Neural progenitor cell (in vitro differentiated cells): ENCODE data around the gene NUDT4B. TPM values are rescaled to one million over a fixed set of nuclear protein-coding genes. Genes with fewer than 3 reads are reported as not detected.
"Not testable (repeated sequence)": the region's sequence is repeated elsewhere in the genome, so short reads cannot be mapped to it uniquely, and the experiment has no call there.

Source experiments
- DNase-seq: peaks from one replicate; pipeline ENCODE4 v3.0.0-alpha.2; 2016; ENCODE audit warnings: low spot score
- H2AFZ ChIP-seq: fragments of 200-600 bp; sonication (generic); replicated peaks from 2 replicates; pipeline ENCODE4 v1.6.1; 2016; ENCODE audit warnings: antibody characterized with exemption
- H3F3A ChIP-seq: fragments of 200-600 bp; sonication (generic); 2 replicates; pipeline ENCODE4 v1.6.1; 2016; ENCODE audit warnings: antibody characterized with exemption, low read depth
- H3K27ac ChIP-seq: fragments of 200-600 bp; sonication (generic); 2 replicates; pipeline ENCODE4 v1.5.1; 2016; ENCODE audit warnings: mild to moderate bottlenecking
- H3K27me3 ChIP-seq: fragments of 200-600 bp; sonication (generic); 2 replicates; pipeline ENCODE4 v1.6.1; 2016; ENCODE audit warnings: mild to moderate bottlenecking, moderate library complexity
- H3K36me3 ChIP-seq: fragments of 200-600 bp; sonication (generic); 2 replicates; pipeline ENCODE4 v1.5.1; 2016
- H3K4me1 ChIP-seq: fragments of 200-600 bp; sonication (generic); 2 replicates; pipeline ENCODE4 v1.6.1; 2016; ENCODE audit warnings: mixed run types
- H3K4me2 ChIP-seq: fragments of 200-600 bp; sonication (generic); 2 replicates; pipeline ENCODE4 v1.6.1; 2016
- H3K4me3 ChIP-seq: fragments of 200-600 bp; sonication (generic); 2 replicates; pipeline ENCODE4 v1.5.1; 2016
- H3K79me2 ChIP-seq: fragments of 200-600 bp; sonication (generic); 2 replicates; pipeline ENCODE4 v1.6.1; 2016; ENCODE audit warnings: low read depth
- H3K9ac ChIP-seq: fragments of 200-600 bp; sonication (generic); 2 replicates; pipeline ENCODE4 v1.6.1; 2016
- H3K9me3 ChIP-seq: fragments of 200-600 bp; sonication (generic); 2 replicates; pipeline ENCODE4 v1.5.1; 2016; ENCODE audit warnings: low read depth
- H4K20me1 ChIP-seq: fragments of 200-600 bp; sonication (generic); 2 replicates; pipeline ENCODE4 v1.6.1; 2016; ENCODE audit warnings: low read depth
- H3K27ac Mint-ChIP-seq: 3 replicates; pipeline ENCODE4 v1.8.0; 2021; ENCODE audit warnings: mixed read lengths
- H3K27me3 Mint-ChIP-seq: 2 replicates; pipeline ENCODE4 v1.8.0; 2022; ENCODE audit warnings: low read depth, mild to moderate bottlenecking, inconsistent platforms, moderate library complexity, mixed read lengths; ENCODE audit not compliant: insufficient read depth
- H3K36me3 Mint-ChIP-seq: 3 replicates; pipeline ENCODE4 v1.8.0; 2021; ENCODE audit warnings: mixed read lengths
- H3K4me1 Mint-ChIP-seq: 3 replicates; pipeline ENCODE4 v1.8.0; 2021; ENCODE audit warnings: mixed read lengths
- H3K4me3 Mint-ChIP-seq: 3 replicates; pipeline ENCODE4 v1.8.0; 2021; ENCODE audit warnings: mild to moderate bottlenecking, moderate library complexity, mixed read lengths
- H3K9me3 Mint-ChIP-seq: 3 replicates; pipeline ENCODE4 v1.8.0; 2020; ENCODE audit warnings: mixed read lengths
- total RNA-seq: library from RNA; depleted of rRNA; stranded (reverse); fragments of >200 nt; gene quantifications from 2 replicates; pipeline ENCODE4 v1.2.3, GENCODE V29; 2015; ENCODE audit warnings: low replicate concordance

NUDT4B gene
- total RNA-seq, 1 donor from 2014 or later, result 10.9 TPM

DNA sequence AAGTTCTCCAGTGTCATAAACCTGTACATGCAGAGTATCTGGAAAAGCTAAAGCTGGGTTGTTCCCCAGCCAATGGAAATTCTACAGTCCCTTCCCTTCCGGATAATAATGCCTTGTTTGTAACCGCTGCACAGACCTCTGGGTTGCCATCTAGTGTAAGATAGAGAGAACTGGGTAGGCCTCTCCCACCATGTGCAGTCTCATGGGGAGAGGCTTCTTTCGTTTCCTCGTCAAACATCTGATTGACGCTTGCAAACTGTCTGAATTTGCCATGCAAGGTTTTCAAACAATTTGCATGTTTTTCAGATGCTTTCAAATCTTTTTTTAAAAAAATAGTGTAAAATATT, 734 bp downstream of the NUDT4B start:
- H3K36me3 Mint-ChIP-seq, H3K4me1 ChIP-seq, H3K9me3 Mint-ChIP-seq, H3K27ac ChIP-seq, H3K79me2 ChIP-seq, H3K27ac Mint-ChIP-seq, H3K9ac ChIP-seq, H3F3A ChIP-seq, DNase-seq, H3K4me3 ChIP-seq, H3K4me2 ChIP-seq, H2AFZ ChIP-seq, H3K4me3 Mint-ChIP-seq, H3K4me1 Mint-ChIP-seq, H3K36me3 ChIP-seq, H3K27me3 ChIP-seq, H3K9me3 ChIP-seq, H4K20me1 ChIP-seq, H3K27me3 Mint-ChIP-seq: not testable (repeated sequence)

DNA sequence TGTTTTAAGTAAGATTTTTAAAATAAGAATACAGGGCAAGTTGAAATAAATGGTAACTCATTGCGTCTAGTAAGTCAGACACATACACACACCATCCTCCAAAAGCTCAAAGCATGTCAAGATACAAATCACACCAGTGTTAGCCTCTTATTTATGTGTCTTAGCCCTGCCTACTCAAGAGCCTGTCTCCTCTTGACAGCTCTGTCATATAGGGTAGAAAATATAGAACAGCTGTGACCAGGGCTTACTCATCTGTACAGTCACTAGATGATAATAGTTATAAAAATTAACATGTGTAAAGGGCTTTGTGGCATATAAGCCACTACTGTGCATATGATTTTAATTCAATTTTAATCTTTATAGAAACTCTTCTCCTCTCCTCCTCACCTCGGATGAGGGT, 7.7 kb downstream of the NUDT4B start:
- H3K4me3 Mint-ChIP-seq, H3F3A ChIP-seq, H3K9me3 ChIP-seq, H3K4me1 Mint-ChIP-seq, H3K27me3 ChIP-seq, H3K27me3 Mint-ChIP-seq, H3K9me3 Mint-ChIP-seq, H3K27ac ChIP-seq, H3K4me3 ChIP-seq, H4K20me1 ChIP-seq, DNase-seq, H3K9ac ChIP-seq, H3K36me3 Mint-ChIP-seq, H3K27ac Mint-ChIP-seq, H3K79me2 ChIP-seq, H3K4me2 ChIP-seq, H3K4me1 ChIP-seq, H2AFZ ChIP-seq, H3K36me3 ChIP-seq: not testable (repeated sequence)

DNA sequence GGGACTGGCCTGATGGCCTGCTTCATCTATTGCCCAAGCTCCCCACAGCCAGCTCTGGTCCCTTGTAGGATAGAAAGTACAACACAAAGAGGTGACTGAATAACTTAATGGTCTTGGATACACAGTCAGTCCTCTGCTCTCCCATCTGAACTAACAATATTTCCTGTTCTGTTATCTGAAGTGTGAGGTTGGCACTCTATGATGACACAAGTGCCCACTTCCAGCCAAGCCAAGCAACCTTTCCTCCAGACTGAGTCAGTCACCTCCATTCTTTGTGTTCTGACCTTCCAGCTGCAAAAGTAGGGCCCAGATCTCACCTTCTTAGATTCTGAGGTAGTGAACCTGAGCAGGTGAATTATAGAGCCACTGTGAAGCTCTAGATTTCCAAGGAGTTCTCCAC, 8.9 kb downstream of the NUDT4B start:
- H3K27me3 ChIP-seq, H3K4me2 ChIP-seq, H4K20me1 ChIP-seq, H3K36me3 ChIP-seq, H3K36me3 Mint-ChIP-seq, H3K9me3 Mint-ChIP-seq, H3F3A ChIP-seq, H3K9me3 ChIP-seq, H2AFZ ChIP-seq, H3K4me3 Mint-ChIP-seq, H3K4me1 Mint-ChIP-seq, H3K4me3 ChIP-seq, H3K9ac ChIP-seq, H3K27ac Mint-ChIP-seq, H3K4me1 ChIP-seq, DNase-seq, H3K27ac ChIP-seq, H3K79me2 ChIP-seq, H3K27me3 Mint-ChIP-seq: not testable (repeated sequence)

DNA sequence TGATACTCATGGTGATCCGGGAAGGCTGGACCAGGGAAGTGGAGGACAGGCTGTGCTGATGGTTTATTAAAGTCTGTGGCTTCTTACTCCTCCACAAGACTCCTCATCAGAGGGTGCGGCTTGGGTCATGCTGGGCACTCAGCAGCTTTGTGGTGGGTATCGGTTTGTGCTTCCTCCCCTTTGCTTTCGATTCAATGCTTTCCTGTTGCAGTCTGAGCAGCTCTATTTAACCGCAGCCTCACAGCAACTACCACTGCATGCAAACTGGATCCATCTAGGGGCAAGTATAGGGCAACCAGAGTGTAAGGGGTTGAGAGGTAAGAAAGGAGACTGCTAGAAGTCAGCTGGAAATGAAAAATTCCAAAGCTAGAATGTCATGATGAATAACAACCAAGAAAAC, 9.8 kb downstream of the NUDT4B start:
- not testable (repeated sequence) for H3K79me2 ChIP-seq, H3K4me3 Mint-ChIP-seq, H3K9ac ChIP-seq, DNase-seq, H3K9me3 Mint-ChIP-seq, H3F3A ChIP-seq, H4K20me1 ChIP-seq, H3K36me3 Mint-ChIP-seq, H2AFZ ChIP-seq, H3K4me1 Mint-ChIP-seq, H3K4me3 ChIP-seq, H3K9me3 ChIP-seq, H3K4me1 ChIP-seq, H3K36me3 ChIP-seq, H3K27me3 ChIP-seq, H3K27ac Mint-ChIP-seq, H3K27me3 Mint-ChIP-seq, H3K4me2 ChIP-seq, H3K27ac ChIP-seq

DNA sequence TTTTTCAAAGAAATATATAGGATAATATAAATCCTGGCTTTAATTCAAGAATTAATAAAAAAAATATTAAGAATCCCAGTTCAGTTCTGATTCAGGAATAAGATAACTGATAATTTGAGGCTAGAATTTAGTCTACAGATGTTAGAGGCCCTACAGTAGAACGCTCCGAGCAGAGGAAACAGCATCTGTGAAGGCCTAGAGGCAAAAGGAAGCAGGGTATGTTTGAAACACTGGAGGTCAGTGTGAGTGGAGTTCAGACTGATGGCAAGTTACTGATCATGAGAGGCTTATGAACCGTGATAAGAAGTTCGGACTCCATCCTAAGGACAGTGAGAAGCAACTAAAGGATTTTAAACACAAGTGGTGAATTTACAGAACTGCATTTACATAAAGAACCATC, 10.4 kb downstream of the NUDT4B start:
- not testable (repeated sequence) for H3K27ac ChIP-seq, H3K27me3 Mint-ChIP-seq, H3K9me3 Mint-ChIP-seq, H3K27ac Mint-ChIP-seq, DNase-seq, H3F3A ChIP-seq, H3K4me2 ChIP-seq, H3K4me1 Mint-ChIP-seq, H3K36me3 ChIP-seq, H3K9me3 ChIP-seq, H3K4me3 ChIP-seq, H4K20me1 ChIP-seq, H3K4me3 Mint-ChIP-seq, H3K36me3 Mint-ChIP-seq, H3K4me1 ChIP-seq, H3K27me3 ChIP-seq, H2AFZ ChIP-seq, H3K9ac ChIP-seq, H3K79me2 ChIP-seq

DNA sequence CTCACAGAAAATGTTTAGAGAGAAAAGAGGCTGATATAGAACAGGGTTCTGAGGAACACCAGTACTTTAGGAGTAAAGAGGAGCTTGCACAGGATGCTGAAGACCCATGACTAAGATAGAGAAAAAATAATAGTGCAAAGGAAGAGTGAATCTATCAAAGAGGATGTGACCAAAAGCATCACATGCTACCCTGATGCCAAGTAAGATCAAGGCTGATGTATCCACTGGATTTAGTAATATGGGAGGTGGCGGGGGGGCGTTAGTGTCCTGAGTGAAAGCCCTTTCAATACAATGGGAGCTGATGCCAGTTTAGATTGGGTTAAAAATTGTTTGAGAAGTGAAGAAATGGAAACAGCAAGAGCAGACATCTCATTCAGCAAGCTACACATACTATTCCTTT, 11.2 kb downstream of the NUDT4B start:
- H3K4me1 ChIP-seq, H3K4me1 Mint-ChIP-seq, H3K9me3 Mint-ChIP-seq, H3K79me2 ChIP-seq, H3K27me3 ChIP-seq, H3K36me3 Mint-ChIP-seq, H3K9ac ChIP-seq, H3K27ac ChIP-seq, H3F3A ChIP-seq, H4K20me1 ChIP-seq, H3K4me3 Mint-ChIP-seq, H3K4me2 ChIP-seq, DNase-seq, H3K9me3 ChIP-seq, H3K4me3 ChIP-seq, H2AFZ ChIP-seq, H3K27me3 Mint-ChIP-seq, H3K27ac Mint-ChIP-seq, H3K36me3 ChIP-seq: not testable (repeated sequence)

DNA sequence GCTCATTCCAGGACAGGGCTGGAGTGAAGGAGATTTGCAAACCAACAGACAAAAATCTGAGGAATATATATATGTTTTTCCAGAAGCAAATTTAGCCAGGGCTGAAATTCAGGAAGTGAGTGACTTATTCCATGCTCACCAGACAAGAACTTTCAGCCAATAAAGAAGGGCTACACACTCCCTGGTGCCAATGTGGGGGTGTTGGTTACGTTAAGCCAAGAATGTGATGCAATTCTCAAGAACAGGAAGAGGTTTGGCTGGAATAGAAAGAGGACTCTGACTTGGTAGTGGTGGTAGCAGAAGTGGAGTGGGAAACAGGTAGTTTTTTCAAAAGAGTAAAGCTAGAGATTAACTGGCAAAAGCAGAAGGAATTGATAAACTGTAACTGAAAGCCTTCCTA, 11.6 kb downstream of the NUDT4B start:
- not testable (repeated sequence) for H3K4me1 ChIP-seq, H3K9me3 Mint-ChIP-seq, H3K4me3 ChIP-seq, H3K27ac ChIP-seq, H3K36me3 ChIP-seq, H4K20me1 ChIP-seq, H3K27me3 Mint-ChIP-seq, H3K4me1 Mint-ChIP-seq, H3K9ac ChIP-seq, H3F3A ChIP-seq, H3K9me3 ChIP-seq, DNase-seq, H3K27me3 ChIP-seq, H3K4me2 ChIP-seq, H3K79me2 ChIP-seq, H2AFZ ChIP-seq, H3K4me3 Mint-ChIP-seq, H3K27ac Mint-ChIP-seq, H3K36me3 Mint-ChIP-seq

DNA sequence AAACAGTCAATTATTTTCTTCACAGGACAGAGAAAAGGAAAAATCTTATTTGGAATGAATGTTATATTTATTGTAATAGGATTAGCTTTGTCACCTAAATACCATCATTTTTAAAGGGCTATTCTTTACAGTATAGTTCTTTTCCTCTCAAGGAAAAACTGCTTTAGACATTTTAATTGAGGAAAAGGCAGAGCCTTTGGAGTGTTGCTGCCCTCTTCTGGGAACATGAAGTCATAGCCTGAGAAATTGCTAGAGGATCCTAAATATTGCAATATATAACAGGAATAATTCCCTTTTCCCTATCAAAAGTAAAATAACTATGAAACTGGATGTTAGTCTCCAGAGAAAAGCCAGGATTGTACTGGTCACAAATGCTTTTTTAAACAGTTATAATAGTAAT, 12.8 kb downstream of the NUDT4B start:
- H3K9me3 ChIP-seq, H3K27me3 ChIP-seq, H3K4me1 ChIP-seq, H3K36me3 Mint-ChIP-seq, H3K9ac ChIP-seq, H3K27ac ChIP-seq, H3K4me1 Mint-ChIP-seq, H2AFZ ChIP-seq, H3K9me3 Mint-ChIP-seq, H3F3A ChIP-seq, H3K36me3 ChIP-seq, H4K20me1 ChIP-seq, H3K4me3 ChIP-seq, H3K27ac Mint-ChIP-seq, DNase-seq, H3K79me2 ChIP-seq, H3K4me2 ChIP-seq, H3K27me3 Mint-ChIP-seq, H3K4me3 Mint-ChIP-seq: not testable (repeated sequence)
